NB4 (cell line): ENCODE data around the gene CCT5.

Experiments
- CTCF ChIP-seq: IDR thresholded peaks from one replicate; pipeline ENCODE4 v1.5.1; 2012; ENCODE audit warnings: low read depth, low read length
- MAX ChIP-seq: IDR thresholded peaks from 2 replicates; pipeline ENCODE4 v1.6.1; 2011; ENCODE audit warnings: low read depth, low read length
- MYC ChIP-seq: IDR thresholded peaks from 2 replicates; pipeline ENCODE4 v1.6.1; 2011; ENCODE audit warnings: low read depth, low read length
- POLR2A ChIP-seq: IDR thresholded peaks from 2 replicates; pipeline ENCODE4 v1.6.1; 2011; ENCODE audit warnings: mild to moderate bottlenecking; ENCODE audit not compliant: insufficient read length; ENCODE audit errors: extremely low read depth

- TF ChIP-seq POLR2A (no peak), MAX (no peak), CTCF (no peak), MYC (no peak)
Observed at GRCh38 chr5:10262121-10262774, 12.2 kb downstream of the CCT5 start.
